MM.1S (cell line): Measurements from ENCODE around the gene PSMB5.

Experiments used
- CTCF ChIP-seq: fragments of 300-600 bp; sonication (generic); IDR thresholded peaks from 2 replicates; pipeline ENCODE4 v1.5.1; 2016; ENCODE audit warnings: antibody characterized with exemption, low read length, mixed read lengths
- EZH2 ChIP-seq: fragments of 300-600 bp; sonication (generic); optimal IDR thresholded peaks from 2 replicates; pipeline ENCODE3; 2017; ENCODE audit warnings: low read depth, mild to moderate bottlenecking, antibody characterized with exemption, low read length, mixed read lengths

- TF ChIP-seq EZH2: no peak
- TF ChIP-seq CTCF: no peak
These were observed 21.0 kb upstream of the PSMB5 start for GRCh38 chr14:23055621-23056144.
